Amniotic epithelial cell (primary cell): Measurements from ENCODE around the gene SMAD5.

Source experiments
- DNase-seq: peaks from one replicate; pipeline ENCODE4 v3.0.0-alpha.2; 2010; ENCODE audit warnings: low read depth

The SMAD5 gene

GRCh38 chr5:136115183-136115865 lies 17.3 kb upstream of the SMAD5 start:
- no peak for DNase-seq

GRCh38 chr5:136120529-136120928 lies 12.1 kb upstream of the SMAD5 start:
- no peak for DNase-seq

DNA sequence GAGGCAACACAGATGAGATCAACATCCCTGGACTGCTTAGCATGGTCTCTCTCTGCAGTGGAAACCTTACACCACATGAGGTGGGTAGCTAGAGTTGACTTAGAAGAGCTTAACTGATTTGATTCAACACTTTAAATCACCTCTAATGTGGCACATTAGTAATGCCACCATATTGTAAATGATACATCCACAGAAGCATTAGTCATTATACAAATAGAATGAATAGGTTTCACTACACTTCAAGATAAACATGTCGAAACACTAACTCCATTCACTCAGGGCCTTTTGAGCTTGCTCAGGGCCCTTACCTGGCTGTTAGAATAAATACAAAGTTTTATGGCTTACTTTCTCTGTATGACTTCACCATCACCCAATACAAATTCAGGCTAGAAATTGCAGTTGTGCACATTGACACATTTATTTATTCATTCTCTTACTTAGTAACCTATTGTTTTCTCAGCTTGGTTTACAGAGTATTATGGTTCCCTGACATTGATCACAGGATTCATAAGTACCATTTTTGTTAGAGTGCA lies 9.3 kb upstream of the SMAD5 start:
- no peak for DNase-seq

- DNase-seq = no peak
Observed at GRCh38 chr5:136127560-136127959, 5.1 kb upstream of the SMAD5 start.

- no peak for DNase-seq
Observed at GRCh38 chr5:136128481-136128880, 4.2 kb upstream of the SMAD5 start.

DNA sequence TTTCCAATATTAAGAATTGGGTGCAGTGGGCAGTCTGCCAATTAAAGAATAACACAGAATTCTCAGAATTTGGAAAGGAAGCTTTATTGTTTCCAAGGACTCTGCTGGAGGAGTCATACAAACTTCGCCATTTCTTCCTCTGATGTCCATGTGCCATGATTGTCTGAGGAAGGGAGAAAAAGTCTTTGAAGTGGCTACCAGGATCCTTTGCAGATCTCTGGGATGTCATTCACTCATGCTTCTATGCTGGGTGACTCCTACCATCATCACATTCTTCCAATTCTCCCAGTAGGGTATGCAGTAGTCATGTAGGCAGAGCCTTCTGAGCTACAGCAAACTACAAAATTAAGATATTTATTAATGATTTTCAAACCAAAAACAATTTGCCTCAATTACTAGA lies 3.2 kb upstream of the SMAD5 start:
- DNase-seq = no peak

DNA sequence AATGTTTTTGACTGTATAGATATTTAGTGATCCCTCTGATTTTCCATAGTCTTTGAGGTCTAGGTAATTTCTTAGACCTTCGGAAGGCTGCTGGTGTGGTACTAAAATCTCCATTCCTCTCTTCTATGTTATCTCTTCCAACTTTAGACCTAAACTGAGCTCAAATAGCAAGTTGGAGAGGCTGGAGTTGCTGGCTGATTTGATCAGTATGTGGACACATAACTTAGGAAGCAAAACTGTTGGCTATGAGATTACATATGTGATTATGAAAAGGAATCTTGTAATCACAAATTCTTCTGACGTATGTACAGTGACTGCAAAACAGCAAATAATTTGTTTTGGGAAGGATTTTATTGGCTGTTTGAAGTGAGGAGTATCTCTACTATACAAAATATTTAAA lies 2.1 kb upstream of the SMAD5 start:
- DNase-seq = no peak

- DNase-seq = peak; percentile 10
Observed at GRCh38 chr5:136132087-136132486, 558 bp upstream of the SMAD5 start.

DNA sequence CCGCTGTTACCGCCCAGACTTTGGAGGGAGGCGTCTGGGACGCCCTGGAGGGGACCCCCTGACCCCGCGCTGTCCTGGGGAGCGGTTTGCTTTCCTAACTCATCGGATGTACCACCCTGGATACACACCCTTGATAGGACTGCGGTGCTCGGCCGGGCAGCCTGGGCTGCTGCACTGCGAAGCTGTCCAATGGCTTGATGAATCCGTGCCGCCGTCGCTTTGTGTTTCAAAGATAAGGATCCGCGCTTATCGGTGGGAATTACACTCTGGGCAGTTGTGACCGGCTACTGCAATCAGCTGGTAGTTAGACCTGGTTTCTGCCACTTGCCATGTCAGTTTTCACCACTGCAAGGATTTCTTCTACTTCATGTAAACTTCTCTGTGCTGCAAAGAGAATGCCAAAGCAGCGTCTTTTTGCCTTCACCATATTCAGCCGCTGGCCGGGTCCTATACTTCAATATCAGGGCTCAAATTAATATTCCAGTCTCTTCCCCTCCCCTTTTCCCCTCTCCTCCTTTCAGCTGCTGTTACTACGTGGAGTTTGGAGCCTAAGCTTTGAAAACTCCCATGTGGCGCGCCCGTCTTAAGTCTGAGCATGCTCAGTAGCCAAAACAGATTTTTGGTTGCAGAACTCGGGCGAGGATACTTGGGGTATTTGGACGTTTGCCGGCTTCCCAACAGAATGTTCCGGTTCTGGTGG lies 727 bp downstream of the SMAD5 start:
- peak; percentile 59 for DNase-seq

- DNase-seq = no peak
Observed at GRCh38 chr5:136133922-136134379, 1.3 kb downstream of the SMAD5 start.

- no peak for DNase-seq
Observed at GRCh38 chr5:136134653-136135052, 2.0 kb downstream of the SMAD5 start.

DNA sequence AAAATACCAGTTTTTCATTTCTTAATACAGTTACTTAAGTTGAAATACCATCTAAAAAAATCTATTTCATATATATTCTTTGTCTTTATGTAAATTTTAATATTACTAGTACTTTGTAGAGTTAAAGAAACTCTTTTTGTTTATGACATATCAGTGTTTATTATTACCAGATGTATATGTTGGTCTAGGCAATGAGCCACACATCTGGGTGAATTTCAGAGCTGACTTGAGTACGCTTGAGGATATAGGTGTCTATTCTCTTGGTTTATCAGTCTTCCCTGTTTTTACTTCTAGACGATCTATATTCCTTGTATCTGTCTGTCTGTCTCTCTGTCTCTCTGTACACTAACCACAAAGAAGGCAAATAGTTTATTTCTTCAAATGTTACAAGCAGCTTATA lies 2.9 kb downstream of the SMAD5 start:
- no peak for DNase-seq

DNA sequence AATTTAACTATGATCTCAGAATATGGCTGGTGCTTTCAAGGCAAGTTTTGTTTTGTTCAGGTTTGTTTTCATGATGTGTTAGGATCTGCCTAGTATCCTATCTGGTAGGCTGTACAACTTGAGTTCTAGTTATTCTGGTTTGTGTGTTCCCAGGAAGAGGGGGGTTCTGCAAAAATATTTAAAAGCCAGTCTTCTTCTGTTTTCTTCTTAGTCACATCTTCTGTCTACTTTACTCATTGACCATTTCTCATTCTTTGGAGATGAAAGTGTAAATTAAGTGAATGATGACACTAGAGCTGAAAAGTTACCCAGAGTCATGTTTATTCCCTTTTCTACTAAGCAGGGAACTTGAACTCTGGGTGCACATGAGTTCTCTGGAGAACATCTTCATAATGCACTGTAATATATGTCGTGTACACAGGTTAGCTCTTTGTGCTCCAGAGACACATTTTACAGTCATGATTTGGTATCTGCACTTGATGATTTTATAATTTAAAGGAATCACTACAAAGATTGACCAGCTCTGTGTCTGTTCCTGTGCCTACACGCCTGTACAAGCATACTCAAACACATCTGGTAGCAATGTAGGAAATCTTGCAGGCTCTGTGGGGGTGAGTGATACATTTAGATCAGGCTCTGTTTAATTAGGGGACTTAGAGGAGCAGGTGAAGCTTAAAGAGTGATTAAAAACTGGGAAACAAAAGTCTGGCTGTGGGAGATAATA lies 5.0 kb downstream of the SMAD5 start:
- no peak for DNase-seq

- DNase-seq = no peak
Observed at GRCh38 chr5:136141561-136141960, 8.9 kb downstream of the SMAD5 start.

- DNase-seq = no peak
Observed at GRCh38 chr5:136143312-136143711, 10.7 kb downstream of the SMAD5 start.

GRCh38 chr5:136143763-136144162 lies 11.1 kb downstream of the SMAD5 start:
- DNase-seq = peak; percentile 20

DNA sequence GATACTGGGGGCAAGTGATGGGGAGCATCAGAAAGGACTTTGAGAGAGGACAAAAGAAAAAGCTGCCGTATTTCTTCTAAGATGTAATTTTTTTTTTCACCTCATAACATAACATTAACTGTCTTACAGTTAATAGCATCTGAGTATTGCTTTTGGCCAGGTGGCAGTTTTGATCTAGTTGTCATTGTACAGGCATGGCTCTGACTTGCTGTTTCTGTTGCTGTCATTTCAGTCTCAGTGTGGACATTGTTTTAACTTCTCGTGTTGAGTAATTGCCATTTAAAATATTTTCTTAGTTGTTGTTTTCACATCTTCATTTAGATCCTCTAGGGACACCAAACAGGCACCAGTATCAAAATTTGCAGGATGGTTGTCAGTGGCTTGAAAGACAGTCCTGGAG lies 12.4 kb downstream of the SMAD5 start:
- DNase-seq = no peak

GRCh38 chr5:136146201-136146600 lies 13.6 kb downstream of the SMAD5 start:
- DNase-seq = no peak

- no peak for DNase-seq
Observed at GRCh38 chr5:136147632-136148031, 15.0 kb downstream of the SMAD5 start.

DNA sequence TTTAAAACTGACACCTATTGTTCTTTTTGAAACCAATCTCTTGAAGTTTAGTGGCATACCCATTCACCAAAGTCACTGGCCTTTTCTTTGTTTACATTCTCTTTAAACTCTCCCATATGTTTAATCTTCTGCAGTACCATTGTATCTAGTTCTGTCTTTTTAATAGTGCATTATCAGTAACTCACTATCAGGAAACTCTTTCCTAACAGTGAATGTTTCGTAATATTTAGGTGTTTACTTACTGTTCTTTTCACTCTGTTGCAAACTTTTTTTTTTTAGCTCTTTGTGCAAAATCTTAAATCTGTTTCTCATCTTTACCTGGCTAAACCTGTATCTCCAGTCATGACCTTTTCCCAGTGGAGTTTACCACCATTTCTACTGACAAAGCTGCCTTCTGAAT lies 17.2 kb downstream of the SMAD5 start:
- DNase-seq = peak; percentile 55

DNA sequence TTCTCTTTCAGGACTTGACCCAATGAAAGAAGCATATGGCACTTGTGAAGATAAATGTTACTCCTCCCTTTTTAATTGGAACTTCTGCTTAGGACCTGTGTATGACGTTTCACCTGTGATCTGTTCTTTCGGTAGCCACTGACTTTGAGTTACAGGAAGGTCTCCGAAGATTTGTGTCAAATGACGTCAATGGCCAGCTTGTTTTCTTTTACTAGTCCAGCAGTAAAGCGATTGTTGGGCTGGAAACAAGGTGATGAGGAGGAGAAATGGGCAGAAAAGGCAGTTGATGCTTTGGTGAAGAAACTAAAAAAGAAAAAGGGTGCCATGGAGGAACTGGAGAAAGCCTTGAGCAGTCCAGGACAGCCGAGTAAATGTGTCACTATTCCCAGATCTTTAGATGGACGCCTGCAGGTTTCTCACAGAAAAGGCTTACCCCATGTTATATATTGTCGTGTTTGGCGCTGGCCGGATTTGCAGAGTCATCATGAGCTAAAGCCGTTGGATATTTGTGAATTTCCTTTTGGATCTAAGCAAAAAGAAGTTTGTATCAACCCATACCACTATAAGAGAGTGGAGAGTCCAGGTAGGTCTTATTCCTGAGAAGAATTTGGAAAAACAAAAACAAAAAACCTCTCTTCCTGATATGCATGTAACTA lies 21.1 kb downstream of the SMAD5 start:
- DNase-seq = no peak

DNA sequence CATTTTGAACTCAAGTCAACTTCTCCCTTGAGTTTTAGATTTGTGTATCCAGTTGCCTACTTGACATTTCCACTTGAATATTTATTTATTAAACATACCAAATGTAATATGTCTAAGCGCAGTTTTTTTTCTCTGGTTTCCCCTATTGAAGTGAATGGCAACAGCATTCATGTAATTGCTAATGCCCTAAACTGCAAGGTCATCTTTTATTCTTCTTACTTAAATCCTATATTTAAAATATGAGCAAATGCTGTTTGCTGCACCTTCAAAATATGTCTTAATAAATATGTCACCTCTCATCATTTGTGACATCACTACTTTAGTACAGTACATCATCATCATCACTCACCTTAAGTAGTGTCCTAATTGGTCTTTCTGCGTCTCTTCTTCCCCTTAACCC lies 22.4 kb downstream of the SMAD5 start:
- DNase-seq = no peak
